Body of pancreas (tissue), 4 donors: Measurements from ENCODE around the gene FGF12. TPM values are rescaled to one million over a fixed set of nuclear protein-coding genes. Genes with fewer than 3 reads are reported as not detected.

Experiments
- ATAC-seq: fragments of 150-250 bp; one replicate; pipeline ENCODE4 v1.9.1; 2016
- DNase-seq, 4 donors: peaks; one replicate each; pipeline ENCODE4 v3.0.0-alpha.2; 2019
- H3K27ac ChIP-seq, 4 donors: fragments of 200-600 bp; sonication (generic); 1 replicate in 3 of 4; 2 replicates in 1 of 4; pipeline versions ENCODE4 v1.5.1 to v1.6.1; 2016 to 2019; ENCODE audit warnings: mild to moderate bottlenecking in 1 of 4, mixed read lengths in 1 of 4, moderate library complexity in 1 of 4
- H3K27me3 ChIP-seq, 2 donors: fragments of 200-600 bp; sonication (generic); one replicate each; pipeline ENCODE4 v1.6.0; 2016; ENCODE audit warnings: mild to moderate bottlenecking in 1 of 2
- H3K36me3 ChIP-seq, 2 donors: fragments of 200-600 bp; sonication (generic); replicated peaks in 1 of 2; 2 replicates each; pipeline ENCODE4 v1.5.1; 2016; ENCODE audit warnings: low read depth in 2 of 2; ENCODE audit not compliant: insufficient read depth in 1 of 2
- H3K4me1 ChIP-seq: fragments of 200-600 bp; sonication (generic); one replicate; pipeline ENCODE4 v1.6.0; 2016
- H3K4me3 ChIP-seq, 2 donors: fragments of 200-600 bp; sonication (generic); 1 replicate in 1 of 2; 2 replicates in 1 of 2; pipeline ENCODE4 v1.5.1; 2016 to 2019
- H3K9me3 ChIP-seq, 3 donors: fragments of 200-600 bp; sonication (generic); 1 replicate in 2 of 3; 2 replicates in 1 of 3; pipeline ENCODE4 v1.5.1; 2016
- POLR2A ChIP-seq, 3 donors: fragments of 450-650 bp; IDR thresholded peaks; one replicate each; pipeline ENCODE4 v1.6.1; 2016; ENCODE audit warnings: antibody characterized with exemption in 3 of 3, mild to moderate bottlenecking in 2 of 3
- whole genome bisulfite sequencing, 2 donors: methylation state at CpG; one replicate each; pipeline ENCODE4 v1.1.5; 2017; 5-methylcytosine and 5-hydroxymethylcytosine counted together
- intact Hi-C: fragments of 100-400 bp; cut with DNase I; formaldehyde crosslinking; loops from one replicate; pipeline ENCODE4 v1.15.1; 2023
- total RNA-seq, 2 donors: library from RNA; depleted of rRNA; stranded (reverse); fragments of >200 nt; gene quantifications; one replicate each; pipeline ENCODE4 v1.1.0, GENCODE V29; 2016
- TF ChIP-seq, protein P1 (sequence below), 7 experiments: fragments of 450-650 bp in 4 of 7; fragments of 200-600 bp in 3 of 7; sonication (generic) in 3 of 7; IDR thresholded peaks; one replicate each; pipeline ENCODE4 v1.5.1; 2016 to 2019; ENCODE audit warnings: antibody characterized with exemption in 7 of 7

FGF12 gene
- total RNA-seq, 2 donors from 2014 or later = 0.99 to 2.3 TPM

DNA sequence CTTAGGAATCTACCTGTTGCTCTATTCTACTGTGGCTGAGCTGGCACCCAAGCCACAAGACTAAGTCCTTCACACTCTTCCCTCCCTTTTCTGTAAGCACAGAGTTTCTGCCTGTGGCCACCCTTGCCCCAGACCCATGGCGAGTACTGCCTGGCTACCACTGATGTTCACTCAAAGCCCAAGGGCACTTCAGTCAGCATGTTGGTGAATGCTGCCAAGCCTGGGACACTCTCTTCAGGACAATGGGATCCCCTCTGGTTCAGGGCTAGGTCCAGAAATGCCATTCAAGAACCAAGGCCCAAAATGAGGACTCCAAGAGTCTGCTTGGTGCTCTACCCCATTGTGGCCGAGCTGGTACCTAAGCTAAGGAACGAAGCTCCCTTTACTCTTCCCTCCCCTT is 184.2 kb downstream of the FGF12 start:
- Histone ChIP-seq H3K9me3 (no peaks in the 10 kb centered on the region), H3K36me3 (no peaks in the 10 kb centered on the region), H3K4me1 (no peaks in the 10 kb centered on the region), H3K27ac (no peak overlapping the region), H3K4me3 (no peak overlapping the region), H3K27me3 (no peaks in the 10 kb centered on the region)
- TF ChIP-seq POLR2A (IDR thresholded peaks at IDR 0.05) = no peak
- TF ChIP-seq, protein P1, sequence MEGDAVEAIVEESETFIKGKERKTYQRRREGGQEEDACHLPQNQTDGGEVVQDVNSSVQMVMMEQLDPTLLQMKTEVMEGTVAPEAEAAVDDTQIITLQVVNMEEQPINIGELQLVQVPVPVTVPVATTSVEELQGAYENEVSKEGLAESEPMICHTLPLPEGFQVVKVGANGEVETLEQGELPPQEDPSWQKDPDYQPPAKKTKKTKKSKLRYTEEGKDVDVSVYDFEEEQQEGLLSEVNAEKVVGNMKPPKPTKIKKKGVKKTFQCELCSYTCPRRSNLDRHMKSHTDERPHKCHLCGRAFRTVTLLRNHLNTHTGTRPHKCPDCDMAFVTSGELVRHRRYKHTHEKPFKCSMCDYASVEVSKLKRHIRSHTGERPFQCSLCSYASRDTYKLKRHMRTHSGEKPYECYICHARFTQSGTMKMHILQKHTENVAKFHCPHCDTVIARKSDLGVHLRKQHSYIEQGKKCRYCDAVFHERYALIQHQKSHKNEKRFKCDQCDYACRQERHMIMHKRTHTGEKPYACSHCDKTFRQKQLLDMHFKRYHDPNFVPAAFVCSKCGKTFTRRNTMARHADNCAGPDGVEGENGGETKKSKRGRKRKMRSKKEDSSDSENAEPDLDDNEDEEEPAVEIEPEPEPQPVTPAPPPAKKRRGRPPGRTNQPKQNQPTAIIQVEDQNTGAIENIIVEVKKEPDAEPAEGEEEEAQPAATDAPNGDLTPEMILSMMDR (IDR thresholded peaks at IDR 0.05) = no peak
- intact Hi-C loops = no loop called here
- DNase-seq = no peak
- no peak for ATAC-seq
- WGBS, 2 donors = 74 to 81% methylated on average over 3 of the region's 3 CpGs

DNA sequence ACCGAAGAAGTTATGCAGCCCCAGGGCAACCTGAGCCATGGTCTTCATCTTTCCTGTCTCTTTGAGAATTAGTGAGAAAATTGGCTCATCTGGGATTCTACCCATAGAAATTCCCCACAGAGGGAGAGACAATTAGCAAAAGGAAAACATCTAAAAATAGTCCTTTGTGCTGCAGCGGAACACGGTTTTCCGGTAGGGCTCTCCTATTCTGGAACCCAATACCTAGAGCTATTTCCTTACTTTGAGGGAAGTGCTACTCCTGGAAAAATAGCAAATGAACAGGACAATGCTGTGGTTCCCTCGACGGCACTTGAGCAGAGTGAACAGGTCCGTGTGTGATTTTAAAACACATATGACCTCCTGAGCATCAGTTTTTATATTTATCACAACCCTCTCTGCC is 210.5 kb downstream of the FGF12 start:
- intact Hi-C loops = no loop called here
- no peaks in the 10 kb centered on the region for H3K36me3 ChIP-seq
- H3K9me3 ChIP-seq = no peaks in the 10 kb centered on the region
- H3K27me3 ChIP-seq = no peaks in the 10 kb centered on the region
- peaks cover 15% of the 10 kb centered on the region for H3K4me1 ChIP-seq
- no peak for TF ChIP-seq POLR2A (IDR thresholded peaks at IDR 0.05)
- TF ChIP-seq, protein P1 (IDR thresholded peaks at IDR 0.05) = no peak
- ATAC-seq (no peak), DNase-seq (no peak)
- 78 to 80% methylated on average over 7 of the region's 7 CpGs for WGBS, 2 donors
- peak overlapping the region in 1 of 4 donors; percentile 5 for H3K27ac ChIP-seq
- H3K4me3 ChIP-seq = no peak overlapping the region

- ATAC-seq (no peak), DNase-seq (no peak)
- Histone ChIP-seq H3K4me3 (peak overlapping the region in 1 of 2 donors; percentile 73), H3K27me3 (no peaks in the 10 kb centered on the region), H3K9me3 (no peaks in the 10 kb centered on the region), H3K36me3 (no peaks in the 10 kb centered on the region), H3K27ac (peak overlapping the region; percentile 72 to 93 (median 86)), H3K4me1 (peaks cover 15% of the 10 kb centered on the region)
- WGBS, 2 donors = 0 to 5% methylated on average over 10 of the region's 10 CpGs
- TF ChIP-seq, protein P1 (IDR thresholded peaks at IDR 0.05) = no peak
- TF ChIP-seq POLR2A (IDR thresholded peaks at IDR 0.05) = no peak
- intact Hi-C loops = no loop called here
These were observed 211.7 kb downstream of the FGF12 start for GRCh38 chr3:192515664-192516045.

DNA sequence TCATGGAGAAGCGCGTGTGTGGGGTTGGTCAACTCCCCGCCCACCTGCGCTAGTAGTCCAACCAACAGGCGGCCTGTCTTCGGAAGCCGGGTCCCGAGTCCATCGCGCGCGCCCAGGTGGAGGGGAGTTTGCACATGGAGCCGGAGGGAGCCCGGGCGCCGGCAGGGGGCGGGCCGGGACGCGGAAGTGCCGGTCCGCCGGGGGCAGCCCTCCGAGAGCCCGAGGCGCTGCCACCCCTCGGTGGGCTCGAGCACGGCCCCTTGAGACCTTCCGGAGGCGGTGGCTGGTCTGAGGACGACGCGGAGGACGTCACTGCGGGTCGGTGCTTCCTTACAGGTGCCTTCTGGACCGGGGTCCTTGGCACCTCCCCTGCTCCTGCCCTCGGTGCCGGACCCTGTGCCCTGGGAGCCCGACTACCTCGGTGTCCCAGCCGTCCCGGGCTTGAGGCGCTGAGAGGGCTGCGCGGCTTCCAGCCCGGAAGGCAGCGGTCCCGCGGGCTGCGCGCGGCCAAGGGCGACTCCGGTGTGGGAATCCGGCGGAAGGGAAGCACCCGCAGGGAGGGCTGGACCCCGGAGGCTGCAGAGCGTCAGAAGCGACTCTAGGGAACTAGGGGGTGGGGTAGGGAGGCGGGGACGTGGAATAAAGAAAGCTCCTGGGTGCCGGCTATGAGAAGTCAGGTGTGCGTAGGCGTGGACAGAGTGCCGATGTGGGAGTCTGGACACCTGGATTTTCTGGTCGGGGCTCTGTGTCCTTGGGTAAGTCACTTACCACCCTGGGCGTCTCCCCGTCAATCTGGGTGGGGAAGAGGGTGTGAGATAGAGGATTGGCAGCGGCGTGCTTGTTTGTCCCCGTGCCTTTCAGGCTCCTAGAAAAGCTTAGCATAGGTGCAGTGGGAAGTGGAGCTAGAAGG is 212.3 kb downstream of the FGF12 start:
- peak overlapping the region; percentile 38 to 73 for H3K4me3 ChIP-seq
- TF ChIP-seq POLR2A (IDR thresholded peaks at IDR 0.05) = peak; percentile 48 to 72 (median 70)
- TF ChIP-seq, protein P1 (IDR thresholded peaks at IDR 0.05) = peak; percentile 23 to 58 (median 29)
- peaks cover 15% of the 10 kb centered on the region for H3K4me1 ChIP-seq
- intact Hi-C loops = no loop called here
- DNase-seq = peak; percentile 81 to 92 (median 89)
- H3K27ac ChIP-seq = peak overlapping the region; percentile 72 to 93 (median 86)
- H3K36me3 ChIP-seq = no peaks in the 10 kb centered on the region
- peak; percentile 86 for ATAC-seq
- WGBS, 2 donors = 0 to 1% methylated on average over 10 to 74 of the region's 74 CpGs
- no peaks in the 10 kb centered on the region for H3K27me3 ChIP-seq
- H3K9me3 ChIP-seq = no peaks in the 10 kb centered on the region
